ENCODE measurements around the gene ADM.

Gene ADM

GRCh38 chr11:10328314-10329098 lies 23.6 kb downstream of the ADM start:
- no peak for DNase-seq (ENCODE audit: low spot score)

DNA sequence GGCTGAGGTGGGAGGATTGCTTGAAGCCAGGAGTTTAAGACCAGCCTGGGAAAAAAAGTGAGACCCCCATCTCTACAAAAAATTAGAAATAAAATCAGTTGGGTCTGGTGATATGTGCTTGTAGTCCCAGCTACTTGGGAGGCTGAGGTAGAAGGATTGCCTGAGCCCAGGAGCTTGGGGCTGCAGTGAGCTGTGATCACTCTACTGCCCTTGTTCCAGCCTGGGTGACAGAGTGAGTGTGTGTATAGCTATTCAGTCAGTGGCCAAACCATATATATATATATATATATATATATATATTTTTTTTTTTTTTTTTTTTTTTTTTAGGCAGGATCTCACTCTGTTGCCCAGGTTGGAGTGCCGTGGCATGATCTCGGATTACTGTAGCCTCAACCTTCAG lies 24.5 kb downstream of the ADM start:
- no peak for DNase-seq (ENCODE audit: low spot score)

DNA sequence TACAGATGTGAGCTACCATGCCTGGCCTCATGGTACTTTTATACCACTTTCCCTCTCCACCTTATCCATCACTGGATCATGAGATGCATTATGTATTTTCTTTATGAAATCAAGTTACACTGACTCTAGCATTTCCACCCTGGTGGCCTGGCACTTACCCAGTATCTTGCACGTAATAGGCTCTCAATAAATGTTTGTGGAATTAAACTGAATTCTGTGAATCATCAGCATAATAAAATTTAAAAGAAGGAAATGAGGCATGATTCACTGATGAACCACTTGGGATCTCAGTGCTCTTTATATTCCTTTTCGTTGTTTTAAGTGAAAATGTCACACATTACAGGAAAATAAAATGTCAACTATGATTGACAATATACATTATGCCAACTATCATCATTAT lies 25.1 kb downstream of the ADM start:
- DNase-seq (ENCODE audit: low spot score), result no peak

- DNase-seq (ENCODE audit: low spot score), result peak; percentile 33
These were observed 26.8 kb downstream of the ADM start for GRCh38 chr11:10331548-10332289.

- no peak for DNase-seq (ENCODE audit: low spot score)
These were observed 28.6 kb downstream of the ADM start for GRCh38 chr11:10333490-10333889.

GRCh38 chr11:10338287-10338686 lies 33.4 kb downstream of the ADM start:
- DNase-seq (ENCODE audit: low spot score), result no peak

DNA sequence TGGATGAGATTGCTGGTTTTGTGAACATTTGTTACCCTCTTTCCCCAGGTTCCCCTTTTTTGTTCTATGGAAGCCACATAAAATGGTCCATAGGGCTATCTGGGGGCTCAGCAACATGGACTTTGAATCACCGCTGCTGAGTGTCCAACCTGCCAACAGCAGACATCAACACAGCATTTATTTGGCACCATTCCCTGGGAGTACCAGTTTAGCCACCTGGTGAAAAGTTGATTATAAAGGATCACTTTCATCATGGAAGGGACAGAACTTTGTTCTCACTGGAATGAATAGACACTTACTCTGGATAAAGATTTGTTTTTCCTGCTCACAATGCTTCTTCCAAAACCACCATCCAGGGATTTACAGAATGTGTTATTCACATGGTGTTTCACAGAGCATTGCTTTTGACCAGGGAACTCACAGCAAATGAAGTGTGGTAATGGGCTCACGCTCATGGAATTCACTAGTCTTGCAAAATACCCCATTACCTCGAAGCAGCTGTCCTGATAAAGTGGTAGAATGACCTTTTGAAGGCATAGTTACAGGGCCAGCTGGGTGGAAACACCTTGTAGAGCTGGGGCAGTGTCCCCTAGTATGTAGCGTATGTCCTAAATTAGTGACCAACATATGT lies 43.9 kb downstream of the ADM start:
- DNase-seq (ENCODE audit: low spot score), result no peak

DNA sequence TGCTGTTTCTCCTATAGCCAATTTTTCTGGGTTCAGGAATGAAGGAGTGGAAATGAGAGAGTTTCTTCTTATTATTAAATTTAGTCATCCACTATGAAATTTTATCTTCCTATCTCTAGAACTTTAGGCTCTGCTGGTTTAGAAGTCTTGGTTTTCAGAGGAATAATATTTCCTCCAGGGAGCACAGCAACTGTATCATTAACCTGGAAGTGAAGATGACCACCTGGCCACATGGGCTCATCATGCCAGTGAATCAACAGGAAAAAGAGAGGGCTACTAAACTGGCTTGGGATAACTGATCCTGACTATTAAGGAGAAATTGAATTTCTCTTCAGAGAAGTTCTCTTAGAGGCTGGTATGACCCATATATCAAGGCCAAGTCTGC lies 44.4 kb downstream of the ADM start:
- no peak for DNase-seq (ENCODE audit: low spot score)

GRCh38 chr11:10349806-10350205 lies 44.9 kb downstream of the ADM start:
- DNase-seq (ENCODE audit: low spot score), result no peak

- DNase-seq (ENCODE audit: low spot score), result no peak
These were observed 45.5 kb downstream of the ADM start for GRCh38 chr11:10350334-10350733.

GRCh38 chr11:10351435-10351764 lies 46.5 kb downstream of the ADM start:
- no peak for DNase-seq (ENCODE audit: low spot score)

DNA sequence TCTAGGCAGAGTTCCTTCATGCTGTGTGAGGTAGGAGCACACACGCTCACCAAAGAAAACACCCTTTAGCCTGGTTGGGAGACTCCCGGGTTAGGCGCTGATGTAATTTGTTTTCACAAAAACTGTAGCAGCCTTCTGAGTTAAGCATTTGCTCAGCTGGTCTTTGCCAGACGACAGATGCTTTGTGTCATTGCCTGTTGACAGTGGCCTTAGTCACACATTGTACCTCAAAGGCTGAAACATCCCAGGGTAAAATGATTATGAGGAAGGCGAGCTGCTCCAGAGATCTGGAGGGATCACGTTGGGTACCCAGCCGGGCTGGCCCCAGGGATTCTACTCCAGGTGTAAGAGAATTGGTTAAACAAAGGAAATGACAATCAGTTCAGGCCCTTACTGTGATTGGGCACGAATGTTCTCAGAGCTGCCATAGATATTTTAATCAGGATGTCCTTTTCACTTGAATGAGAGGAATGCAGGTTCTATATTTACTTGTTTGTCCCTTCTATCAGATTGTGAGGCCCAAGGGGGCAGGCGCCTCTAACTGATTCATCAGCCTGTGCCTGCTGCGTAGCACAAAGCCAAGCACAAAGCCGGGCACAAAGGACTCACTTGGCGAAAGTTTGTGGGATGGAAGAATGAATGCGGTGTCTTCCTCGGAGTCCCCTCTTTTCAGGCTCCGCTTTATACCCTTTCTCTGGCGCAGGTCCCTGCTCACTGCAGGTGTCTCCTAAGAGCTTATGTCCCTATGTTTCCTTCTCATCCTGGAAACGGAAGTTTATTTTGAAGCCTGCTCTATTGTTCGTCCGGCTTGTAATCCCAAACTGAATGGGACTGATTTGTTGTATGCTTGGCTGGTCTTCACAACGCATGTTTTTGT lies 47.1 kb downstream of the ADM start:
- DNase-seq (ENCODE audit: low spot score), result no peak

GRCh38 chr11:10352921-10353550 lies 48.2 kb downstream of the ADM start:
- no peak for DNase-seq (ENCODE audit: low spot score)

DNA sequence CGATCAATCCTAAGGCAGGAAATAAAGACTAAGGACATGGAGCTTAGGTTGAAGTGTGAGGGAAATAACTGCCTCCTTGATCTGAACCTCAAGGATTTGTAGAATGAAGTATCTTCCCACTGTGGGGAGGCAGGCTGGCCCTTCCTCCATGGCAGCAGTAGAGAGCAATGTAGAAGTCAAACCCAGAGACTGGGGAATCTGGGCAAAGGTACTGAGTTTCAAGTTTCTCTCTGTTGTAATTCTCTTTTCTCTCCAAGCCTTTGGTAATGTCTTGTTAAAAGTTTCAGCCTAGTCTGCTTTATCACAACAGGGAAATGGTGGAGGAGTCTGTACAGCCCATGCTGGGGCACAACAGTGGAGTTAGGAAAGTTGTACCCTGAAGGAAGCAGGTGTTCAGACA lies 49.5 kb downstream of the ADM start:
- no peak for DNase-seq (ENCODE audit: low spot score)

GRCh38 chr11:10355257-10355661 lies 50.4 kb downstream of the ADM start:
- no peak for DNase-seq (ENCODE audit: low spot score)

- no peak for DNase-seq (ENCODE audit: low spot score)
These were observed 51.3 kb downstream of the ADM start for GRCh38 chr11:10356161-10356560.
